ENCODE measurements around the gene MYRFL. TPM values are rescaled to one million over a fixed set of nuclear protein-coding genes. Genes with fewer than 3 reads are reported as not detected.

Gene MYRFL
- total and polyA plus RNA-seq, 9 donors = 0.24 to 0.38 TPM; not detected in 7

GRCh38 chr12:69905801-69906200 is 80.8 kb downstream of the MYRFL start:
- 93 to 100% (median 97%) methylated on average over 1 of the region's 1 CpG for WGBS, 3 donors
- Histone ChIP-seq H3K9me3 (no peaks in the 10 kb centered on the region), H3K27me3 (no peaks in the 10 kb centered on the region), H3K36me3 (no peaks in the 10 kb centered on the region), H3K27ac (no peak overlapping the region), H3K4me3 (no peak overlapping the region), H3K4me1 (ENCODE audit: insufficient read depth) (no peaks in the 10 kb centered on the region)
- DNase-seq = no peak
- intact Hi-C loops (cut with DNase I) = loop anchor here in 1 of 4 donors (10.0 kb wide), 1 partner anchor 669 kb away; no protein-coding TSS in a partner anchor
- TF ChIP-seq EP300 (IDR thresholded peaks at IDR 0.05) = no peak
- no peak for TF ChIP-seq POLR2A (IDR thresholded peaks at IDR 0.05)
- TF ChIP-seq CTCF (IDR thresholded peaks at IDR 0.05) = no peak

DNA sequence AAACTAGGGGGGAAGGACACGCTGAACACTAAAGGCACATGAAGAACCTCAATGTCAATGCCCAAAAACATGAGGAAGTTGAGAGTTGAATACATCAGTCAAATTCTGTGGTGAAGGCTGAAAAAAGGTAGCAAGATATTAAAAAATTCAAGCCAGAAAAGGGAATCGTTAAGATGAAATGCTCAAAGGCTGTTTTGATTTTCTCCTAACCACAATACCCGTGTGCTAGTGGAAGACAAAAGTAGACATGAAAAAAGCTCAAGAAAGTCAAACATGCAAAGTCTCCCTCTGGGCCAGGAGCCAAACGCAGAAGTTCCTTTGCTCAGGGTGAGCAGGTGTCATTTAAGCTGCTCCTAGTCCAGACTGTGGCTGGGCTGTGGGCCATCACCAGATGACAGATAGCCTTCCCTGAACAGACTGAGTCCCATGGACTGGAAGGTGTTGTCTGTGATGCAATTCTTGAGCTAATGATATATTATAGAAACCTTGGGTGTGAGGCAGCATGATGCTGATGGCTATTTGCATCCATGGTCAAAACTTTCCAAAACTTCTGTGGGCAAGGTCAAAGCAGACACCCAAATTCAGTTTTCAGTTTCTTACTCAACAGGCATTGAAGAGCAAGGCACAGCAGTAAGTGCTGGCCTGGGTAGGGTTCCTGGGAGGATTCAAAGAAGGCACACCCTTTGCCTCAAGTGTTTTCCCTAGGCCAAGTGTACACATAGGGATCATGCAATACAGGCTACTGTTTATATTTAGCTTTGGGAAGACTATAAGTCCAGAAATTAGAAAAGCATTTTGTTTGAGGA is 81.6 kb downstream of the MYRFL start:
- WGBS, 3 donors = 54 to 68% (median 57%) methylated on average over 4 of the region's 4 CpGs
- DNase-seq = no peak
- no peak overlapping the region for H3K4me3 ChIP-seq
- no peaks in the 10 kb centered on the region for H3K36me3 ChIP-seq
- H3K27ac ChIP-seq = no peak overlapping the region
- H3K9me3 ChIP-seq = no peaks in the 10 kb centered on the region
- H3K27me3 ChIP-seq = no peaks in the 10 kb centered on the region
- intact Hi-C loops (cut with DNase I) = loop anchor here in 1 of 4 donors (10.0 kb wide), 1 partner anchor 668 kb away; no protein-coding TSS in a partner anchor
- no peaks in the 10 kb centered on the region for H3K4me1 ChIP-seq (ENCODE audit: insufficient read depth)
- TF ChIP-seq EP300 (IDR thresholded peaks at IDR 0.05) (no peak), POLR2A (IDR thresholded peaks at IDR 0.05) (no peak), CTCF (IDR thresholded peaks at IDR 0.05) (no peak)

- Histone ChIP-seq H3K4me3 (no peak overlapping the region), H3K27ac (no peak overlapping the region), H3K36me3 (no peaks in the 10 kb centered on the region), H3K9me3 (no peaks in the 10 kb centered on the region), H3K4me1 (ENCODE audit: insufficient read depth) (no peaks in the 10 kb centered on the region), H3K27me3 (no peaks in the 10 kb centered on the region)
- intact Hi-C loops (cut with DNase I) = loop anchor here in 1 of 4 donors (10.0 kb wide), 1 partner anchor 667 kb away; no protein-coding TSS in a partner anchor
- WGBS, 3 donors = 58 to 60% (median 58%) methylated on average over 3 of the region's 3 CpGs
- TF ChIP-seq CTCF (IDR thresholded peaks at IDR 0.05) (no peak), POLR2A (IDR thresholded peaks at IDR 0.05) (no peak), EP300 (IDR thresholded peaks at IDR 0.05) (no peak)
- no peak for DNase-seq
Measured at GRCh38 chr12:69908203-69908602, 83.2 kb downstream of the MYRFL start.

DNA sequence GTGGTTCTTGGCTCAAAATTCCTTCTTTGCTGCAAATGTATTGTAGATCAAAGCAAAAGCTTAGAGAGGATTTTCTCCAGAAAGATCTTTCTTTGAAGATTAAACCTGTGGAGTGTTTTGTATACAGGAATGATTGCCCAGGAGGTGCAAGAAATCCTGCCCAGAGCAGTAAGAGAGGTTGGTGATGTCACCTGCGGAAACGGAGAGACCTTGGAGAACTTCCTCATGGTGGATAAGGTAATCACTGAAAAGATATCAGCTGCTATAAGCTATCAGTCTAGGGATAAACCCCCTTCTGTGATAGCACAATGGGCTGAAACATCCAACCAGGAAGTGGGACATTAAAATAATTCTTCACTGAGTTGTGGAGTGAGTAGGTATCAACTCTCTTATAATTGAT is 85.7 kb downstream of the MYRFL start:
- H3K36me3 ChIP-seq = no peaks in the 10 kb centered on the region
- TF ChIP-seq CTCF (IDR thresholded peaks at IDR 0.05) (no peak), POLR2A (IDR thresholded peaks at IDR 0.05) (no peak)
- no peaks in the 10 kb centered on the region for H3K4me1 ChIP-seq (ENCODE audit: insufficient read depth)
- H3K27ac ChIP-seq = no peak overlapping the region
- intact Hi-C loops (cut with DNase I) = no loop called here
- H3K27me3 ChIP-seq = no peaks in the 10 kb centered on the region
- H3K9me3 ChIP-seq = no peaks in the 10 kb centered on the region
- WGBS, 3 donors = 31 to 69% (median 40%) methylated on average over 2 of the region's 2 CpGs
- no peak for DNase-seq
- H3K4me3 ChIP-seq = no peak overlapping the region
